Parietal lobe (tissue), 1 donor: ENCODE data around the gene OR52B6. TPM values are rescaled to one million over a fixed set of nuclear protein-coding genes. Genes with fewer than 3 reads are reported as not detected.

Experiments
- total RNA-seq: library from RNA; depleted of rRNA; stranded (reverse); fragments of >200 nt; gene quantifications from one replicate; pipeline ENCODE4 v1.2.3, GENCODE V29; 2014

Gene OR52B6, protein sequence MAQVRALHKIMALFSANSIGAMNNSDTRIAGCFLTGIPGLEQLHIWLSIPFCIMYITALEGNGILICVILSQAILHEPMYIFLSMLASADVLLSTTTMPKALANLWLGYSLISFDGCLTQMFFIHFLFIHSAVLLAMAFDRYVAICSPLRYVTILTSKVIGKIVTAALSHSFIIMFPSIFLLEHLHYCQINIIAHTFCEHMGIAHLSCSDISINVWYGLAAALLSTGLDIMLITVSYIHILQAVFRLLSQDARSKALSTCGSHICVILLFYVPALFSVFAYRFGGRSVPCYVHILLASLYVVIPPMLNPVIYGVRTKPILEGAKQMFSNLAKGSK
- total RNA-seq: not detected

DNA sequence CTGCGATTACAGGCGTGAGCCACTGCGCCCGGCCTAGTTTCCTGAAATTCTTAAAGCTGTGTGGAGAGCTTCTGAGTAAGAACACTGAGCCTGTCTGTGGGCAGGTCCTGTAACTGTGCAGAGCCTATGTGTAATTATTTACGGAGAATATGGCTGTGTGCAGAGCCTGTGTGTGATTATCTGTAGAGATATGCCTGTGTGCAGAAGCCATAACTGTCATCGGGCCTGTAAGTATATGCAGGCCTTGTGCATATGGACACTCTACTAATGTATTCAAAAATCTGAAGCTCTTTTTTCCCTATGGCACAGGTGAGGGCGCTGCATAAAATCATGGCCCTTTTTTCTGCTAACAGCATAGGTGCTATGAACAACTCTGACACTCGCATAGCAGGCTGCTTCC, at the start of gene OR52B6:
OR52B6 (plus strand) TSS at position 301 of the 400 bp plus-strand sequence; CDS start at position 301, 0 bp downstream.

GRCh38 chr11:5548440-5548839, 32.2 kb upstream of the OR52B6 start, which contains the start of gene OR52H1:
Gene OR52H1, minus strand, starts transcription at chr11:5548540. Its CDS starts 3,035 bp downstream, at chr11:5545505.

DNA sequence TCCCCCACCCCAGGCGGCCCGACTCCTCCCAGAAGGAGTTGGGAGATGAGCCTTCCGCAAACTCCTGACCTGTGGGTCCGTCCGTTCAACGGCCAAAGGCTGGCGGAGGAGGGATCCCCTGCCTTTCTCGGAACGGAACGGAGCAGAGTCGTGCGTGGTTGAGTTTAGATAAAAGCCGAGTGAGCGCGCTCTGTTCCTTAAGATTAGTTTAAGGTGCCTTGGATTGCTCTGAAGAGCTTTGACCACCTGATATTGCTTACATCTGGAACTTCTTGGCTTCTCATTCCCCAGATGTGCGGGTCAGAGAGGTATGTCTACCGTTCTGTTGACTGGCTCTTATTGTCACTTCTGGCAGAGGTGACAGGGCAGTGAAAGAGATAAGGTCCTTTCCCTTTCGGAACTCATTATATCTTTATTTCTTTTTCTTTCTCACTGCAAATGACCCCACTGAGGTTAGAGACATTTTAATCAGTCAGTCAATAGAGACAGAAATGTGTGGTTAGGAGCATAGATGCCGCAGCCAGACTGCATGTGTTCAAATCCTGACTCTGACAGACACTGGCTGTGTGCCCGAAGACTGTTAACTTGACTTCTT, 16.0 kb downstream of the OR52B6 start, which contains the start of gene TRIM6:
TRIM6 (plus strand) TSS at position 31 of the 595 bp plus-strand sequence; CDS start at position 292, 261 bp downstream.

GRCh38 chr11:5624489-5625279, 44.0 kb downstream of the OR52B6 start, which contains the start of gene TRIM34:
Gene TRIM34, plus strand, starts transcription at chr11:5625001. Its CDS starts 7,331 bp downstream, at chr11:5632332.

Other genes with a start within 250 kb of the OR52B6 start
- 3.1 TPM for gene OR51B5, start 237.4 kb upstream of the OR52B6 start, total RNA-seq
- not detected for gene OR51B6, start 229.4 kb upstream of the OR52B6 start, total RNA-seq
- gene OR51M1, start 197.1 kb upstream of the OR52B6 start, total RNA-seq: not detected
- gene OR51Q1, start 158.8 kb upstream of the OR52B6 start, total RNA-seq: not detected
- 2.5 TPM for gene OR51I1, start 139.4 kb upstream of the OR52B6 start, total RNA-seq
- not detected for gene OR51I2, start 131.6 kb upstream of the OR52B6 start, total RNA-seq
- not detected for gene OR52D1, start 92.2 kb upstream of the OR52B6 start, total RNA-seq
- 1.3 TPM for gene UBQLN3, start 70.9 kb upstream of the OR52B6 start, total RNA-seq
- 1.9 TPM for gene UBQLNL, start 64.2 kb upstream of the OR52B6 start, total RNA-seq
- gene OR52H1, start 32.3 kb upstream of the OR52B6 start, total RNA-seq: 3.8 TPM
- gene TRIM6, start 15.8 kb downstream of the OR52B6 start, total RNA-seq: 0.31 TPM
- gene TRIM34, start 44.1 kb downstream of the OR52B6 start, total RNA-seq: 1.6 TPM
- 6.6 TPM for gene TRIM5, start 104.2 kb downstream of the OR52B6 start, total RNA-seq
- gene TRIM22, start 108.9 kb downstream of the OR52B6 start, total RNA-seq: 20.7 TPM
- not detected for gene OR56B1, start 155.6 kb downstream of the OR52B6 start, total RNA-seq
- gene OR52N4, start 173.4 kb downstream of the OR52B6 start, total RNA-seq: 0.63 TPM
- gene OR52N5, start 202.5 kb downstream of the OR52B6 start, total RNA-seq: 0.63 TPM
- gene OR52N1, start 210.4 kb downstream of the OR52B6 start, total RNA-seq: 0.94 TPM
- not detected for gene OR52N2, start 228.0 kb downstream of the OR52B6 start, total RNA-seq